ENCODE results near the gene SDHB. TPM values are rescaled to one million over a fixed set of nuclear protein-coding genes. Genes with fewer than 3 reads are reported as not detected.

Gene SDHB
- total RNA-seq, 2 experiments from 2014 or later, result 105 to 106 TPM

GRCh38 chr1:17101261-17101660, 47.4 kb upstream of the SDHB start:
- Histone ChIP-seq H3K4me1 (ENCODE audit: insufficient read depth, low read length, poor library complexity, severe bottlenecking) (no peaks in the 10 kb centered on the region), H2AFZ (ENCODE audit: low read length) (no peak overlapping the region), H3K4me3 (ENCODE audit: low read depth, low read length, poor library complexity, severe bottlenecking) (no peak overlapping the region), H3K9me2 (ENCODE audit: insufficient read depth, low read length) (no peaks in the 10 kb centered on the region), H4K20me1 (ENCODE audit: insufficient read depth, low read length) (no peaks in the 10 kb centered on the region), H3K79me2 (ENCODE audit: insufficient read depth, low read depth, low read length) (no peaks in the 10 kb centered on the region), H3K4me2 (ENCODE audit: low read length) (no peak overlapping the region), H3K27ac (ENCODE audit: low read depth, low read length, poor library complexity, severe bottlenecking) (no peak overlapping the region), H3K36me3 (ENCODE audit: insufficient read depth, low read length) (no peaks in the 10 kb centered on the region), H3K9me3 (ENCODE audit: low read length) (no peaks in the 10 kb centered on the region)
- BruUV-seq (replicated peaks), result no TSS peak
- intact Hi-C loops (cut with micrococcal nuclease; ENCODE audit: unreplicated experiment), result no loop called here
- POLR2A ChIA-PET, result no interaction called here
- CTCF ChIA-PET (ENCODE audit: unreplicated experiment), result no interaction called here
- no peak for DNase-seq (ENCODE audit: low spot score)
- TF ChIP-seq EZH2phosphoT487 (IDR thresholded peaks at IDR 0.05; ENCODE audit: borderline replicate concordance, low read depth, low read length), result no peak
- TF ChIP-seq, protein P1, sequence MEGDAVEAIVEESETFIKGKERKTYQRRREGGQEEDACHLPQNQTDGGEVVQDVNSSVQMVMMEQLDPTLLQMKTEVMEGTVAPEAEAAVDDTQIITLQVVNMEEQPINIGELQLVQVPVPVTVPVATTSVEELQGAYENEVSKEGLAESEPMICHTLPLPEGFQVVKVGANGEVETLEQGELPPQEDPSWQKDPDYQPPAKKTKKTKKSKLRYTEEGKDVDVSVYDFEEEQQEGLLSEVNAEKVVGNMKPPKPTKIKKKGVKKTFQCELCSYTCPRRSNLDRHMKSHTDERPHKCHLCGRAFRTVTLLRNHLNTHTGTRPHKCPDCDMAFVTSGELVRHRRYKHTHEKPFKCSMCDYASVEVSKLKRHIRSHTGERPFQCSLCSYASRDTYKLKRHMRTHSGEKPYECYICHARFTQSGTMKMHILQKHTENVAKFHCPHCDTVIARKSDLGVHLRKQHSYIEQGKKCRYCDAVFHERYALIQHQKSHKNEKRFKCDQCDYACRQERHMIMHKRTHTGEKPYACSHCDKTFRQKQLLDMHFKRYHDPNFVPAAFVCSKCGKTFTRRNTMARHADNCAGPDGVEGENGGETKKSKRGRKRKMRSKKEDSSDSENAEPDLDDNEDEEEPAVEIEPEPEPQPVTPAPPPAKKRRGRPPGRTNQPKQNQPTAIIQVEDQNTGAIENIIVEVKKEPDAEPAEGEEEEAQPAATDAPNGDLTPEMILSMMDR (conservative IDR thresholded peaks at IDR 0.05; ENCODE audit: low read length), result no peak

GRCh38 chr1:17099616-17100340, 45.9 kb upstream of the SDHB start:
- Histone ChIP-seq H2AFZ (ENCODE audit: low read length) (no peak overlapping the region), H3K9me3 (ENCODE audit: low read length) (no peaks in the 10 kb centered on the region), H3K4me1 (ENCODE audit: insufficient read depth, low read length, poor library complexity, severe bottlenecking) (no peaks in the 10 kb centered on the region), H3K36me3 (ENCODE audit: insufficient read depth, low read length) (no peaks in the 10 kb centered on the region), H3K4me3 (ENCODE audit: low read depth, low read length, poor library complexity, severe bottlenecking) (no peak overlapping the region), H3K27ac (ENCODE audit: low read depth, low read length, poor library complexity, severe bottlenecking) (no peak overlapping the region), H4K20me1 (ENCODE audit: insufficient read depth, low read length) (no peaks in the 10 kb centered on the region), H3K79me2 (ENCODE audit: insufficient read depth, low read depth, low read length) (no peaks in the 10 kb centered on the region), H3K4me2 (ENCODE audit: low read length) (no peak overlapping the region), H3K9me2 (ENCODE audit: insufficient read depth, low read length) (no peaks in the 10 kb centered on the region)
- BruUV-seq (replicated peaks), result no TSS peak
- no peak for DNase-seq (ENCODE audit: low spot score)
- no peak for TF ChIP-seq EZH2phosphoT487 (IDR thresholded peaks at IDR 0.05; ENCODE audit: borderline replicate concordance, low read depth, low read length)
- TF ChIP-seq, protein P1 (conservative IDR thresholded peaks at IDR 0.05; ENCODE audit: low read length), result no peak
- CTCF ChIA-PET (ENCODE audit: unreplicated experiment), result no interaction called here
- POLR2A ChIA-PET, result no interaction called here
- intact Hi-C loops (cut with micrococcal nuclease; ENCODE audit: unreplicated experiment), result no loop called here

GRCh38 chr1:17098446-17099317, 44.9 kb upstream of the SDHB start:
- POLR2A ChIA-PET, result no interaction called here
- H3K9me2 ChIP-seq (ENCODE audit: insufficient read depth, low read length), result no peaks in the 10 kb centered on the region
- DNase-seq (ENCODE audit: low spot score), result no peak
- no peaks in the 10 kb centered on the region for H3K4me1 ChIP-seq (ENCODE audit: insufficient read depth, low read length, poor library complexity, severe bottlenecking)
- TF ChIP-seq EZH2phosphoT487 (IDR thresholded peaks at IDR 0.05; ENCODE audit: borderline replicate concordance, low read depth, low read length), result no peak
- TF ChIP-seq, protein P1 (conservative IDR thresholded peaks at IDR 0.05; ENCODE audit: low read length), result no peak
- H4K20me1 ChIP-seq (ENCODE audit: insufficient read depth, low read length), result no peaks in the 10 kb centered on the region
- intact Hi-C loops (cut with micrococcal nuclease; ENCODE audit: unreplicated experiment), result no loop called here
- BruUV-seq (replicated peaks), result no TSS peak
- H3K4me2 ChIP-seq (ENCODE audit: low read length), result no peak overlapping the region
- no peaks in the 10 kb centered on the region for H3K36me3 ChIP-seq (ENCODE audit: insufficient read depth, low read length)
- no peak overlapping the region for H3K27ac ChIP-seq (ENCODE audit: low read depth, low read length, poor library complexity, severe bottlenecking)
- no peak overlapping the region for H2AFZ ChIP-seq (ENCODE audit: low read length)
- H3K4me3 ChIP-seq (ENCODE audit: low read depth, low read length, poor library complexity, severe bottlenecking), result no peak overlapping the region
- H3K9me3 ChIP-seq (ENCODE audit: low read length), result no peaks in the 10 kb centered on the region
- no peaks in the 10 kb centered on the region for H3K79me2 ChIP-seq (ENCODE audit: insufficient read depth, low read depth, low read length)
- CTCF ChIA-PET (ENCODE audit: unreplicated experiment), result no interaction called here
